Upper lobe of left lung (tissue), 4 donors: Measurements from ENCODE around the gene NPSR1.

Experiments used
- EP300 ChIP-seq, 4 donors: sonication (generic); formaldehyde crosslinking; IDR thresholded peaks; one replicate each; pipeline ENCODE4 v1.5.1; 2017; ENCODE audit warnings: antibody characterized with exemption in 4 of 4, control low read depth in 2 of 4
- POLR2A ChIP-seq, 4 donors: fragments of 450-650 bp; IDR thresholded peaks; one replicate each; pipeline ENCODE4 v1.5.1; 2016 to 2017; ENCODE audit warnings: antibody characterized with exemption in 4 of 4, mild to moderate bottlenecking in 2 of 4
- POLR2AphosphoS5 ChIP-seq, 2 donors: sonication (generic); formaldehyde crosslinking; IDR thresholded peaks; one replicate each; pipeline ENCODE4 v1.5.1; 2017; ENCODE audit warnings: antibody characterized with exemption in 2 of 2
- TF ChIP-seq, protein P1 (sequence below), 6 experiments: fragments of 450-650 bp in 4 of 6; fragments of 200-600 bp in 2 of 6; sonication (generic) in 2 of 6; IDR thresholded peaks; one replicate each; pipeline ENCODE4 v1.5.1; 2016 to 2019; ENCODE audit warnings: antibody characterized with exemption in 6 of 6

DNA sequence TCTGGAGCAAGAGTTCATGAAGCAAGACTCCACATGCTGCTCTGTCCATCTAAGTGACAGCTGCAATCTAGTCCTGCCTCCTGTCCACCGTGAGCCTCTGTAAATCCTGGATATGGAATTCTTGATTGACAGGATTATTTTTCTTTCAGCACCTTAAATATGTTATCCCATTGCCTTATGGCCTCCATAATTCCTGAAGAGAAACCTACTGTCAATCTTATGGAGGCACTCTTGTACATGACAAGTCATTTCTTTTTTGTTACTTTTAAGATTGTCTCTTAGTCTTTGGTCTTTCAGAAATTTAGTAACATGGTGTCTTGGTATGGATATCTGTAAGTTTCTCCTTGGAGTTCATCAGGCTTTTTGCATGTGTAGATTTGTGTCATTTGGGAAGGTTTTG, 82.8 kb downstream of the NPSR1 start:
- TF ChIP-seq POLR2A (IDR thresholded peaks at IDR 0.05) = no peak
- TF ChIP-seq, protein P1, sequence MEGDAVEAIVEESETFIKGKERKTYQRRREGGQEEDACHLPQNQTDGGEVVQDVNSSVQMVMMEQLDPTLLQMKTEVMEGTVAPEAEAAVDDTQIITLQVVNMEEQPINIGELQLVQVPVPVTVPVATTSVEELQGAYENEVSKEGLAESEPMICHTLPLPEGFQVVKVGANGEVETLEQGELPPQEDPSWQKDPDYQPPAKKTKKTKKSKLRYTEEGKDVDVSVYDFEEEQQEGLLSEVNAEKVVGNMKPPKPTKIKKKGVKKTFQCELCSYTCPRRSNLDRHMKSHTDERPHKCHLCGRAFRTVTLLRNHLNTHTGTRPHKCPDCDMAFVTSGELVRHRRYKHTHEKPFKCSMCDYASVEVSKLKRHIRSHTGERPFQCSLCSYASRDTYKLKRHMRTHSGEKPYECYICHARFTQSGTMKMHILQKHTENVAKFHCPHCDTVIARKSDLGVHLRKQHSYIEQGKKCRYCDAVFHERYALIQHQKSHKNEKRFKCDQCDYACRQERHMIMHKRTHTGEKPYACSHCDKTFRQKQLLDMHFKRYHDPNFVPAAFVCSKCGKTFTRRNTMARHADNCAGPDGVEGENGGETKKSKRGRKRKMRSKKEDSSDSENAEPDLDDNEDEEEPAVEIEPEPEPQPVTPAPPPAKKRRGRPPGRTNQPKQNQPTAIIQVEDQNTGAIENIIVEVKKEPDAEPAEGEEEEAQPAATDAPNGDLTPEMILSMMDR (IDR thresholded peaks at IDR 0.05) = no peak
- TF ChIP-seq EP300 (IDR thresholded peaks at IDR 0.05) = no peak
- TF ChIP-seq POLR2AphosphoS5 (IDR thresholded peaks at IDR 0.05) = no peak
